Measurements from ENCODE around the gene DLGAP1. TPM values are rescaled to one million over a fixed set of nuclear protein-coding genes. Genes with fewer than 3 reads are reported as not detected.

Gene DLGAP1
- total and polyA plus RNA-seq, 2 donors (not counting 1 experiment from before 2014, with no cell fraction given), result 0.07 to 0.61 TPM

DNA sequence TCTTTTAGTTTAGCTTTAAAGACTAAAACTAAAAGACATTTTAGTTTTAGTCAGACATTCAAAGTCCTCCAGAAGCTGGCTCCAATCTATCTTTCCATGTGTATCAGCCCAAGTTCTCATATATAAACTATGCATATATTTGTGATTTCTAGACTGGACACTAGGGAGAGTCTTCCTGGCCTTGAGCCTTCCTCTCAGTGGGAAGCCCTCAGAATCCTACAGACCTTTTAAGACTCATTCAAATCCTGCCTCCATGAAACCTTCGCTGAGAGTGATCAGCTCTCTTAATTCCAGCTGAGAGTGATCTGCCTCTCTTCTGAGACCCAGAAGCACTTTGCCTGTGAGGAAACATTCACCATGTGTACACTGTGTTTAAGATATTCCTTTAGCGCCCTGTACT lies 552.4 kb downstream of the DLGAP1 start:
- H3K27ac ChIP-seq (ENCODE audit: low read length in 2 of 2), result no peak overlapping the region
- intact Hi-C loops (cut with micrococcal nuclease), result no loop called here
- Mint-ChIP-seq H3K4me3 (no peak overlapping the region), H3K9me3 (ENCODE audit: insufficient read depth) (no peaks in the 10 kb centered on the region), H3K4me1 (no peaks in the 10 kb centered on the region), H3K27ac (no peak overlapping the region), H3K27me3 (no peaks in the 10 kb centered on the region)
- H2AFZ ChIP-seq (ENCODE audit: insufficient read depth, low read depth, low read length, poor library complexity, severe bottlenecking), result no peak overlapping the region
- no peak for DNase-seq
- POLR2A ChIA-PET, result no interaction called here
- no peak for ATAC-seq (ENCODE audit: low read depth)
- H4K20me1 ChIP-seq (ENCODE audit: control insufficient read depth, insufficient read depth, low read length, poor library complexity, severe bottlenecking), result no peaks in the 10 kb centered on the region
- H3K36me3 ChIP-seq (replicated peaks in 1 of 2; ENCODE audit: control extremely low read depth in 1 of 2, control insufficient read depth in 1 of 2, extremely low read depth in 1 of 2, insufficient read depth in 2 of 2, low read length in 1 of 2), result no peaks in the 10 kb centered on the region
- no peak overlapping the region for H3K4me3 ChIP-seq (ENCODE audit: control extremely low read depth in 1 of 5, extremely low read depth in 1 of 5, insufficient read depth in 1 of 5, low read depth in 2 of 5, low read length in 4 of 5)
- no peaks in the 10 kb centered on the region for H3K27me3 ChIP-seq (replicated peaks in 1 of 4; ENCODE audit: control extremely low read depth in 1 of 4, control insufficient read depth in 3 of 4, insufficient read depth in 4 of 4, low read length in 3 of 4)
- no peaks in the 10 kb centered on the region for H3K4me1 ChIP-seq (ENCODE audit: control insufficient read depth in 2 of 2, insufficient read depth in 2 of 2, low read length in 2 of 2)
- H3K79me2 ChIP-seq (ENCODE audit: control insufficient read depth, insufficient read depth, low read length), result no peaks in the 10 kb centered on the region
- no peak overlapping the region for H3K4me2 ChIP-seq (replicated peaks; ENCODE audit: low read depth, low read length, poor library complexity, severe bottlenecking)
- CTCF ChIA-PET, result no interaction called here
- WGBS (ENCODE audit: insufficient coverage), result 100% methylated on average over 1 of the region's 2 CpGs
- no peaks in the 10 kb centered on the region for H3K9me3 ChIP-seq (ENCODE audit: control extremely low read depth in 1 of 3, control insufficient read depth in 2 of 3, insufficient read depth in 1 of 3, low read length in 2 of 3)
- H3K9ac ChIP-seq (ENCODE audit: low read length), result no peak overlapping the region
- no peak for TF ChIP-seq EZH2 (IDR thresholded peaks at IDR 0.05; ENCODE audit: borderline replicate concordance, insufficient read depth, low read depth, low read length, poor library complexity, severe bottlenecking)
- TF ChIP-seq, protein P1, sequence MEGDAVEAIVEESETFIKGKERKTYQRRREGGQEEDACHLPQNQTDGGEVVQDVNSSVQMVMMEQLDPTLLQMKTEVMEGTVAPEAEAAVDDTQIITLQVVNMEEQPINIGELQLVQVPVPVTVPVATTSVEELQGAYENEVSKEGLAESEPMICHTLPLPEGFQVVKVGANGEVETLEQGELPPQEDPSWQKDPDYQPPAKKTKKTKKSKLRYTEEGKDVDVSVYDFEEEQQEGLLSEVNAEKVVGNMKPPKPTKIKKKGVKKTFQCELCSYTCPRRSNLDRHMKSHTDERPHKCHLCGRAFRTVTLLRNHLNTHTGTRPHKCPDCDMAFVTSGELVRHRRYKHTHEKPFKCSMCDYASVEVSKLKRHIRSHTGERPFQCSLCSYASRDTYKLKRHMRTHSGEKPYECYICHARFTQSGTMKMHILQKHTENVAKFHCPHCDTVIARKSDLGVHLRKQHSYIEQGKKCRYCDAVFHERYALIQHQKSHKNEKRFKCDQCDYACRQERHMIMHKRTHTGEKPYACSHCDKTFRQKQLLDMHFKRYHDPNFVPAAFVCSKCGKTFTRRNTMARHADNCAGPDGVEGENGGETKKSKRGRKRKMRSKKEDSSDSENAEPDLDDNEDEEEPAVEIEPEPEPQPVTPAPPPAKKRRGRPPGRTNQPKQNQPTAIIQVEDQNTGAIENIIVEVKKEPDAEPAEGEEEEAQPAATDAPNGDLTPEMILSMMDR (IDR thresholded peaks at IDR 0.05), result no peak

DNA sequence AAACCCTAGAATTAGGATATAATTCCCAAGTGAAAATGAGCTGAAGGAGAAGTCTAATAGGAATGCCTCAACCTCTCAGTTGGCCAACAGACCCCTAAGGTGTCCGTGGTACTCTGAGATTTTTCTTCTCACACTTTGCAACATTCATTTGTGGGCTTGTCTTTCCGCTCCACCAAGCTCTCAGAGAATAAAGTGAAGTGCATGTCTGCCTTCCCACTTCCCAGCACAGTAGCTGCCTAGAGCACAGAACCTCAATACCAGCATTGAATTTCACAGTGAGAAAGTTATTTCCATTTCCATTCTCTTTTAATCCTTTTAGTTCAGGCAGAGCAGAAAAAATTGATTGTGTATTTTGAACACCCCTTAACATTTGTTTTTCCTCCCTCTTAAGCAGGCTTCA lies 553.3 kb downstream of the DLGAP1 start:
- intact Hi-C loops (cut with micrococcal nuclease), result no loop called here
- no peak overlapping the region for H3K9ac ChIP-seq (ENCODE audit: low read length)
- H3K4me3 Mint-ChIP-seq, result no peak overlapping the region
- no peaks in the 10 kb centered on the region for H4K20me1 ChIP-seq (ENCODE audit: control insufficient read depth, insufficient read depth, low read length, poor library complexity, severe bottlenecking)
- no peaks in the 10 kb centered on the region for H3K4me1 ChIP-seq (ENCODE audit: control insufficient read depth in 2 of 2, insufficient read depth in 2 of 2, low read length in 2 of 2)
- no peaks in the 10 kb centered on the region for H3K9me3 Mint-ChIP-seq (ENCODE audit: insufficient read depth)
- POLR2A ChIA-PET, result no interaction called here
- DNase-seq (no peak), ATAC-seq (ENCODE audit: low read depth) (no peak)
- H2AFZ ChIP-seq (ENCODE audit: insufficient read depth, low read depth, low read length, poor library complexity, severe bottlenecking), result no peak overlapping the region
- no peaks in the 10 kb centered on the region for H3K27me3 ChIP-seq (replicated peaks in 1 of 4; ENCODE audit: control extremely low read depth in 1 of 4, control insufficient read depth in 3 of 4, insufficient read depth in 4 of 4, low read length in 3 of 4)
- WGBS (ENCODE audit: insufficient coverage), result 78% methylated on average over 1 of the region's 2 CpGs
- H3K79me2 ChIP-seq (ENCODE audit: control insufficient read depth, insufficient read depth, low read length), result no peaks in the 10 kb centered on the region
- H3K4me2 ChIP-seq (replicated peaks; ENCODE audit: low read depth, low read length, poor library complexity, severe bottlenecking), result no peak overlapping the region
- H3K27me3 Mint-ChIP-seq, result no peaks in the 10 kb centered on the region
- H3K27ac Mint-ChIP-seq, result no peak overlapping the region
- no peak for TF ChIP-seq EZH2 (IDR thresholded peaks at IDR 0.05; ENCODE audit: borderline replicate concordance, insufficient read depth, low read depth, low read length, poor library complexity, severe bottlenecking)
- TF ChIP-seq, protein P1 (IDR thresholded peaks at IDR 0.05), result no peak
- H3K9me3 ChIP-seq (ENCODE audit: control extremely low read depth in 1 of 3, control insufficient read depth in 2 of 3, insufficient read depth in 1 of 3, low read length in 2 of 3), result no peaks in the 10 kb centered on the region
- no peaks in the 10 kb centered on the region for H3K4me1 Mint-ChIP-seq
- no peak overlapping the region for H3K27ac ChIP-seq (ENCODE audit: low read length in 2 of 2)
- H3K36me3 ChIP-seq (replicated peaks in 1 of 2; ENCODE audit: control extremely low read depth in 1 of 2, control insufficient read depth in 1 of 2, extremely low read depth in 1 of 2, insufficient read depth in 2 of 2, low read length in 1 of 2), result no peaks in the 10 kb centered on the region
- CTCF ChIA-PET, result no interaction called here
- no peak overlapping the region for H3K4me3 ChIP-seq (ENCODE audit: control extremely low read depth in 1 of 5, extremely low read depth in 1 of 5, insufficient read depth in 1 of 5, low read depth in 2 of 5, low read length in 4 of 5)
